ENCODE measurements around the gene UEVLD. TPM values are rescaled to one million over a fixed set of nuclear protein-coding genes. Genes with fewer than 3 reads are reported as not detected.

Gene UEVLD
- 16.6 to 24.4 TPM (median 21.5 TPM) in 5 replicates for total RNA-seq (2022; extraction: Qiagen RNA extraction)

DNA sequence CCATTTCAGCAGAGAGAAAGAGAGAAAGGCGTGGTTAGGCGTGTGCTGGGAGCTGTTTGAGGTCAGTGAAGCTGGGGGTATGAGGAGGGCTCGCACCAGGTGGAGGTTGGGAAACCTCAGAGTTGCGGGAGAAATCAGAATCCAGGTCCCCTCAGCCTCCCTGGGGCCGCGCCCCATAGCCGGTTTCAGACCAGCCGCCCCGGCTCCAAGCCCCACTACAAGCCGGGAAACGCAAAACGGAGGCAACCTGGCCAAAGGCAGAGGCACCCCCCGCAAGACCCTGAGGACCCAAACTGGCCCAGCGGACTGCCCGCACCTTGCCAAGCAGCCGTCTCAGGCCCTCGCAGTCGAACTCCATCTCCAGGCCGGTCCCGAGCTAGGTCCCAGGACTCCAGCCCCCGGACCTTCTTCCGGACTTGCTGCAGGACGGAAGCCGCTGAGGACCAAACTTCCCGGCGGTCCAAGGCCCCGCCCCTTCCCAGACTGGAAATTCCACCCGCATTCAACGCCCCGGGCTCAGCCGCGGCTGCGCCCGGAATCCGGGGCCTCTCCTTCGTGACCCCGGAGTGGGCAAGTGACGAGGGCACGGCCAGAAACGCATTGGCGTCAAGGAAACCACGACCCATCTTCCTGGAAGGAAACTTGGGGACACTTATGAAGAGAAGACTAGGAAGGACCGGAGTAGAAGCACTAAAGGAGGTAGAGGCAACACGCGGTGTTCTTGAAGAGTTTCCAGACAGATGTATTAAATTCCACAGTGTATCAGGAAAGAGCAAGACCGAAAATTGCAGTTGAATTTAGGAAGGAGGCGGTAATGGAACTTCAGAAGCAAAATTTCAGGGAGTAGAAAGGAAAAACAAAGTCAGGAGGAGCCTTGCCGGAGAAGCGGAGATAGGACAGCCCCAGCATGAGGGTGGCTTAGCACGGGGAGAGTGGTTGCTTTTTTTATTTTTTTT, at the start of gene UEVLD:
Gene UEVLD (minus strand): TSS at position 438 of the 956 bp plus-strand sequence. CDS start 80 bp downstream, at position 358.

GRCh38 chr11:18634140-18635032, 45.9 kb upstream of the UEVLD start, which contains the start of gene SPTY2D1:
TSS of gene SPTY2D1 (minus strand) at chr11:18634342. CDS start at chr11:18634257, 85 bp downstream.

DNA sequence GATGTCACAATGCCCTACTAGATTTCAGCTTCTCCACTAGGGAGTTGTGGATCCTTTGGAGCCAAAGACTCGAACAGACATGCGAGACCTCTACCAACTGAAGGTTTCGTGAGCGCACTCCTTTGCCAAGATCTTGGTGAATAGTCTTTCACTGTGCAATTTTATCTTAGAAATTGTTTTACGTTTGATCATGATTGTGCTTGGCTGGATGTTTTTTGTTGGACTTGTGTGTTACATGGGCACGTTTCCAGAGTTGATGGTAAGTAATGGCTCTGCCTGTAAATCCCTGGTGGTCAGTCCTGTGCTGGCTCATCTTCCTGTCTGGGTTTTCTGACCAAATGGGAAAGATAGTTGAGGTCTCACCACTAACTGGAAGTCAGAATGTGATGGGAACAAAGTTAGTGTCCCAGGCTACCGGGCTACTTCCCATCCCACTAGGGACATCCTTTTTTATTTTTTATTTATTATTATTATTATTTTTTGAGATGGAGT, 11.3 kb upstream of the UEVLD start, which contains the start of gene MISFA:
Gene MISFA (plus strand): TSS at position 51 of the 492 bp plus-strand sequence. CDS start 140 bp downstream, at position 191.

DNA sequence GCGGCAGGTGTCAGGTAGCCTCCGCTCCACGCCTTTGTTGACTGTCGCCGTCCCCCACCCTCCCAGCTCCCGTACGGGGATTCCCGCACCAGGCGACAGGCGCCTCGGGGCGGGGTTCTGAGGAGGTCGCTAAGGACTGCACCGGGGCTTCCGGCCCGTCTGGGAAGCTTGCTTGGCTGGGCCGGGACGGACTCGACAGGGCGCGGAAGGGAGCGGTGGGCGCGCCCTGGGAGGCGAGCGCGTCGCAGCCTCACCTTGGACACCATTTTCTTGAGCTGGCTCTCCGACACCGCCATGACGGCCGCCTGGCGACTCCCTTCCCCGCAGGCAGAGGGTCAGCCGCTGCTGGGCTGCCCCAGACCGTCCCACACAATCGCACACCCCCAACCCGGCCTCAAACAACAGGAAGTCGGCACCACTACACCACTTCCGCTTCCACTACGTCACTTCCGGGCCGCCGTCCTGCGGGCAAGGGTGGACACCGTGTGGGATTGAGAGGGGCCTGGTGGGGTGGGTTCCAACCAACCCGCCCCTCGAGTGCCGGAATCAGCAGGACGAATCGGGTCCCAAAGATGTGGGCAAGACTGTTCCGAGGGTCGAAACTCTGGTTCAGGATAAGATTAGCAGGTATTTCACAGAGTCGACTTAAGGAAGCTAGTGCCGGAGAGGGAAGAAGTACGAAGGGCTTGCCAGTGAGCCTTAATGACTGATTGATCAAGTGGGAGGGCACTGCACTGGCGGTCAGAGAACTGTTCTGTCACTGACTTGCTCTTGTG, 61.8 kb downstream of the UEVLD start, which contains the start of gene TSG101:
Gene TSG101 (minus strand): TSS at position 422 of the 776 bp plus-strand sequence. CDS start 126 bp downstream, at position 296.

Other genes starting within 250 kb of the UEVLD start
- 3,528 to 4,351 TPM (median 4,297 TPM) in 5 replicates for gene LDHA, start 194.2 kb downstream of the UEVLD start, total RNA-seq (2022; extraction: Qiagen RNA extraction)
- gene LDHC, start 176.4 kb downstream of the UEVLD start, total RNA-seq (2022; extraction: Qiagen RNA extraction) = 0.10 to 0.23 TPM (median 0.14 TPM) in 4 of 5 replicates, not detected in the other
- gene LDHAL6A, start 132.9 kb downstream of the UEVLD start, total RNA-seq (2022; extraction: Qiagen RNA extraction) = not detected in 5 replicates
- 104 to 121 TPM (median 106 TPM) in 5 replicates for gene TSG101, start 61.8 kb downstream of the UEVLD start, total RNA-seq (2022; extraction: Qiagen RNA extraction)
- 1.3 to 4.2 TPM (median 1.9 TPM) in 5 replicates for gene MISFA, start 11.1 kb upstream of the UEVLD start, total RNA-seq (2022; extraction: Qiagen RNA extraction)
- gene SPTY2D1, start 45.6 kb upstream of the UEVLD start, total RNA-seq (2022; extraction: Qiagen RNA extraction) = 14.8 to 22.6 TPM (median 20.2 TPM) in 5 replicates
- 0.18 to 0.47 TPM (median 0.34 TPM) in 5 replicates for gene TMEM86A, start 110.0 kb upstream of the UEVLD start, total RNA-seq (2022; extraction: Qiagen RNA extraction)
- not detected in 5 replicates for gene IGSF22, start 137.5 kb upstream of the UEVLD start, total RNA-seq (2022; extraction: Qiagen RNA extraction)
- 0.03 to 0.05 TPM in 2 of 5 replicates, not detected in the others for gene PTPN5, start 203.1 kb upstream of the UEVLD start, total RNA-seq (2022; extraction: Qiagen RNA extraction)

Data from A549 treated with dexamethasone at 1 μM for 4 hours (cell line).